ENCODE data around the gene NTN4.
A peak's percentile ranks its signal among the peaks of the same experiment; 100 is the strongest.
"Not testable (repeated sequence)": the region's sequence is repeated elsewhere in the genome, so short reads cannot be mapped to it uniquely, and the experiment has no call there.

Gene NTN4

GRCh38 chr12:95705143-95705542 lies 85.4 kb downstream of the NTN4 start:
- DNase-seq, result no peak

GRCh38 chr12:95703986-95704385 lies 86.6 kb downstream of the NTN4 start:
- no peak for DNase-seq

GRCh38 chr12:95701722-95702418 lies 88.7 kb downstream of the NTN4 start:
- DNase-seq, result no peak

GRCh38 chr12:95701275-95701674 lies 89.3 kb downstream of the NTN4 start:
- DNase-seq, result peak; percentile 50

GRCh38 chr12:95700316-95700785 lies 90.2 kb downstream of the NTN4 start:
- peak; percentile 94 for DNase-seq

GRCh38 chr12:95699579-95699978 lies 91.0 kb downstream of the NTN4 start:
- DNase-seq, result no peak

- no peak for DNase-seq
Observed at GRCh38 chr12:95694136-95694535, 96.4 kb downstream of the NTN4 start.

GRCh38 chr12:95693689-95694088 lies 96.9 kb downstream of the NTN4 start:
- DNase-seq, result no peak

- DNase-seq, result no peak
Observed at GRCh38 chr12:95690861-95691635, 99.5 kb downstream of the NTN4 start.

- DNase-seq, result no peak
Observed at GRCh38 chr12:95687937-95688336, 102.6 kb downstream of the NTN4 start.

- no peak for DNase-seq
Observed at GRCh38 chr12:95683418-95683817, 107.1 kb downstream of the NTN4 start.

GRCh38 chr12:95681210-95681765 lies 109.3 kb downstream of the NTN4 start:
- no peak for DNase-seq

- no peak for DNase-seq
Observed at GRCh38 chr12:95678684-95679083, 111.9 kb downstream of the NTN4 start.

- not testable (repeated sequence) for DNase-seq
Observed at GRCh38 chr12:95677782-95678181, 112.8 kb downstream of the NTN4 start.

GRCh38 chr12:95674631-95675030 lies 115.9 kb downstream of the NTN4 start:
- peak; percentile 60 for DNase-seq

- DNase-seq, result no peak
Observed at GRCh38 chr12:95674163-95674562, 116.4 kb downstream of the NTN4 start.

GRCh38 chr12:95673576-95673975 lies 117.0 kb downstream of the NTN4 start:
- DNase-seq, result no peak

- DNase-seq, result no peak
Observed at GRCh38 chr12:95672166-95672565, 118.4 kb downstream of the NTN4 start.

GRCh38 chr12:95671265-95671664 lies 119.3 kb downstream of the NTN4 start:
- DNase-seq, result no peak

GRCh38 chr12:95663525-95663924 lies 127.0 kb downstream of the NTN4 start:
- no peak for DNase-seq

GRCh38 chr12:95661360-95661759 lies 129.2 kb downstream of the NTN4 start:
- DNase-seq, result no peak

- DNase-seq, result no peak
Observed at GRCh38 chr12:95658386-95658785, 132.2 kb downstream of the NTN4 start.

- not testable (repeated sequence) for DNase-seq
Observed at GRCh38 chr12:95654665-95655064, 135.9 kb downstream of the NTN4 start.

Measured in fibroblast of skin of back (primary cell).